ENCODE data around the gene VASH2. TPM values are rescaled to one million over a fixed set of nuclear protein-coding genes. Genes with fewer than 3 reads are reported as not detected.

Gene VASH2
- total and polyA plus RNA-seq, 2 of the 8 experiments (the other 6 are each of a cell fraction or from before 2014, with no cell fraction given): 44.0 to 187 TPM

DNA sequence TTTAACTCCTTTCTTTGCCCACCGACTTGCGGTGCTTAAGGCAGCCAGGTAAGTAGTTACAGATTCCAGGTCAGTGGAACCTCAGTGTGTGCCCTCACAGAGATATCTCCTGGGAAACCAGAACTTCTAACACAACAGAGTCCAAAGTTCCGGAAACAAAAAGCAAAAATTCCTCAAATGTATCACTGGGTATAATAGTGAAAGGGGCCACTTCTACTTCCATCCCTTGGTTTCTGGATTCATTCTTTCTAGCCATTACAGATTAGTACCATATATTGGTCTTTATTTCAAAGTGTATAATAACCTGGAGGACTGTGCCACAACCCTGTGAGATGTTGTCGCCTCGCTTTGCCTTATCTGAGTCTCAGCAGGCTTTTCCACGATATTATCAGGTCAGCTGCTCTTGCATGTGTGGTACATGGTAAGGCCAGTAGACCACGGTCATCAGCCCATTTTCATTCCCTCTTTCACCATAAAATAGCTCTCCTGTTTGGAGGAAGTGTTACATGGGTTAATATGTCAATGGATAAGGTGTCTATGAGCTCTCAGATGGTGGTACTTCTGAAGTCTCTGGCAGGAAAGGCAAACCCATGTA is 14.9 kb upstream of the VASH2 start:
- no peak overlapping the region for H2BK12ac ChIP-seq (ENCODE audit: low read depth, low read length)
- no peak overlapping the region for H3K4me2 ChIP-seq (ENCODE audit: insufficient read depth in 1 of 2, low read depth in 2 of 2, low read length in 2 of 2)
- FAIRE-seq: no peak

More for the DNA sequence above, 14.9 kb upstream of the VASH2 start:
- Histone ChIP-seq H2AFZ (ENCODE audit: low read length) (no peak overlapping the region), H3K9me3 (ENCODE audit: insufficient read depth in 2 of 2, low read depth in 1 of 2, low read length in 1 of 2) (peaks cover 0 to 2% of the 10 kb centered on the region in 2 experiments; a peak in 1 of 4 replicates), H3K23me2 (ENCODE audit: low read depth, low read length) (no peaks in the 10 kb centered on the region), H3K27ac (ENCODE audit: low read depth, low read length) (no peak overlapping the region), H3K79me2 (ENCODE audit: control insufficient read depth in 1 of 2, insufficient read depth in 2 of 2, low read length in 2 of 2) (no peaks in the 10 kb centered on the region), H3K4me3 (ENCODE audit: extremely low read depth in 1 of 4, insufficient read depth in 2 of 4, low read depth in 3 of 4, low read length in 4 of 4) (no peak overlapping the region), H2BK20ac (ENCODE audit: low read length) (no peak overlapping the region), H3K14ac (ENCODE audit: insufficient read length) (no peak overlapping the region), H3K4me1 (replicated peaks in 1 of 4; ENCODE audit: control insufficient read depth in 3 of 4, insufficient read depth in 4 of 4, low read length in 3 of 4) (peaks cover 5 to 11% (median 6%) of the 10 kb centered on the region in 4 experiments; a peak in 6 of 7 replicates), H2BK120ac (replicated peaks; ENCODE audit: low read depth, low read length) (no peak overlapping the region), H4K8ac (ENCODE audit: extremely low read depth, insufficient read depth, low read length) (no peak overlapping the region), H3K36me3 (ENCODE audit: control insufficient read depth in 2 of 4, insufficient read depth in 4 of 4, low read length in 3 of 4) (no peaks in the 10 kb centered on the region), H2AK5ac (ENCODE audit: low read depth, low read length) (no peak overlapping the region), H3K79me1 (ENCODE audit: low read depth, low read length) (no peaks in the 10 kb centered on the region), H2BK5ac (ENCODE audit: low read depth, low read length) (no peak overlapping the region), H3K56ac (replicated peaks; ENCODE audit: insufficient read length, low read depth, low read length) (no peak overlapping the region), H3K27me3 (replicated peaks in 1 of 4; ENCODE audit: control insufficient read depth in 3 of 4, extremely low read depth in 1 of 4, insufficient read depth in 3 of 4, low read length in 3 of 4) (peaks cover 0 to 2% (median 0%) of the 10 kb centered on the region in 4 experiments; a peak in 1 of 7 replicates), H3K23ac (ENCODE audit: insufficient read length) (no peak overlapping the region), H3K9ac (replicated peaks in 1 of 4; ENCODE audit: extremely low read depth in 1 of 4, low read depth in 3 of 4, low read length in 3 of 4) (no peak overlapping the region), H3K4ac (replicated peaks; ENCODE audit: insufficient read length, low read depth, low read length) (no peak overlapping the region), H2BK15ac (ENCODE audit: low read length) (peak overlapping the region; percentile 36; the same call in 1 of the 2 replicates), H4K91ac (replicated peaks; ENCODE audit: insufficient read length, low read length) (no peak overlapping the region), H4K20me1 (replicated peaks in 1 of 2; ENCODE audit: control insufficient read depth in 1 of 2, insufficient read depth in 2 of 2, low read length in 2 of 2) (no peaks in the 10 kb centered on the region), H3K18ac (ENCODE audit: extremely low read depth, low read length) (no peak overlapping the region), H4K5ac (ENCODE audit: insufficient read length, low read depth, low read length) (no peak overlapping the region)
- ChIA-PET CTCF (ENCODE audit: partially characterized antibody) (interaction anchor here (0.6 to 1.7 kb wide), 5 partner anchors 8 to 338 kb away, joined by 3 to 8 read pairs (median 4); no protein-coding TSS in a partner anchor), POLR2A (ENCODE audit: partially characterized antibody) (interaction anchor here (0.9 to 2.4 kb wide), 4 partner anchors 10 to 37 kb away, joined by 3 to 9 read pairs (median 4); no protein-coding TSS in a partner anchor)
- TF ChIP-seq EZH2 (IDR thresholded peaks at IDR 0.05; ENCODE audit: low read depth, low read length, severe bottlenecking): no peak
- TF ChIP-seq CBX8 (IDR thresholded peaks at IDR 0.05; ENCODE audit: borderline replicate concordance, low read depth, low read length): no peak
- no peak for TF ChIP-seq KDM4A (IDR thresholded peaks at IDR 0.05; ENCODE audit: low read depth, low read length, severe bottlenecking)
- no peak for TF ChIP-seq SIX5 (IDR thresholded peaks at IDR 0.05; ENCODE audit: low read depth, low read length)
- no peak for TF ChIP-seq TAF7 (optimal IDR thresholded peaks at IDR 0.05; ENCODE audit: borderline replicate concordance, low read depth, low read length)
- no peak for TF ChIP-seq TCF12 (IDR thresholded peaks at IDR 0.05; ENCODE audit: low read depth, low read length)
- no peak for TF ChIP-seq SP4 (IDR thresholded peaks at IDR 0.05; ENCODE audit: low read length)
- no peak for TF ChIP-seq RNF2 (IDR thresholded peaks at IDR 0.05; ENCODE audit: borderline replicate concordance, low read depth, low read length, missing control alignments, poor library complexity, severe bottlenecking)
- DNase-seq (ENCODE audit: low read depth in 1 of 2, low spot score in 2 of 2): peak in 1 of 2 experiments; percentile 10
- WGBS, 2 experiments (ENCODE audit: extremely low coverage in 1 of 2, insufficient coverage in 1 of 2, insufficient read length in 1 of 2, insufficient replicate concordance in 2 of 2, low coverage in 1 of 2, low lambda C conversion rate in 2 of 2, missing lambda C conversion rate in 1 of 2): 96% methylated on average over 7 of the region's 7 CpGs; no CpG with 5 or more reads in 1 of the 2 experiments
